Ascending aorta (tissue), 2 donors: Measurements from ENCODE around the gene LRRC10. TPM values are rescaled to one million over a fixed set of nuclear protein-coding genes. Genes with fewer than 3 reads are reported as not detected.

Experiments
- DNase-seq, 2 donors: peaks; one replicate each; pipeline ENCODE4 v3.0.0-alpha.2; 2019; ENCODE audit warnings: low spot score in 2 of 2
- H3K27ac ChIP-seq, 2 donors: fragments of 200-600 bp; sonication (generic); one replicate each; pipeline ENCODE4 v1.5.1; 2016 to 2017; ENCODE audit warnings: mild to moderate bottlenecking in 1 of 2
- H3K27me3 ChIP-seq: fragments of 200-600 bp; sonication (generic); one replicate; pipeline ENCODE4 v1.5.1; 2017
- H3K36me3 ChIP-seq, 2 donors: fragments of 200-600 bp; sonication (generic); one replicate each; pipeline ENCODE4 v1.5.1; 2016
- H3K4me1 ChIP-seq, 2 donors: fragments of 200-600 bp; sonication (generic); one replicate each; pipeline ENCODE4 v1.5.1; 2016 to 2017; ENCODE audit warnings: mild to moderate bottlenecking in 1 of 2
- H3K4me3 ChIP-seq, 2 donors: fragments of 200-600 bp; sonication (generic); one replicate each; pipeline ENCODE4 v1.5.1; 2016 to 2017; ENCODE audit warnings: mild to moderate bottlenecking in 1 of 2
- H3K9me3 ChIP-seq, 2 donors: fragments of 200-600 bp; sonication (generic); one replicate each; pipeline ENCODE4 v1.5.1; 2016
- intact Hi-C: fragments of 100-400 bp; cut with DNase I; formaldehyde crosslinking; loops from one replicate; pipeline ENCODE4 v1.15.1; 2023
- total RNA-seq: library from RNA; depleted of rRNA; stranded (reverse); fragments of >200 nt; gene quantifications from one replicate; pipeline ENCODE4 v1.1.0, GENCODE V29; 2016
- TF ChIP-seq, protein P1 (sequence below), 3 experiments: fragments of 200-600 bp in 2 of 3; fragments of 450-650 bp in 1 of 3; sonication (generic) in 2 of 3; IDR thresholded peaks; one replicate each; pipeline ENCODE4 v1.5.1; 2016 to 2019; ENCODE audit warnings: antibody characterized with exemption in 3 of 3, mild to moderate bottlenecking in 1 of 3, moderate library complexity in 1 of 3

The LRRC10 gene, protein sequence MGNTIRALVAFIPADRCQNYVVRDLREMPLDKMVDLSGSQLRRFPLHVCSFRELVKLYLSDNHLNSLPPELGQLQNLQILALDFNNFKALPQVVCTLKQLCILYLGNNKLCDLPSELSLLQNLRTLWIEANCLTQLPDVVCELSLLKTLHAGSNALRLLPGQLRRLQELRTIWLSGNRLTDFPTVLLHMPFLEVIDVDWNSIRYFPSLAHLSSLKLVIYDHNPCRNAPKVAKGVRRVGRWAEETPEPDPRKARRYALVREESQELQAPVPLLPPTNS
- not detected for total RNA-seq

DNA sequence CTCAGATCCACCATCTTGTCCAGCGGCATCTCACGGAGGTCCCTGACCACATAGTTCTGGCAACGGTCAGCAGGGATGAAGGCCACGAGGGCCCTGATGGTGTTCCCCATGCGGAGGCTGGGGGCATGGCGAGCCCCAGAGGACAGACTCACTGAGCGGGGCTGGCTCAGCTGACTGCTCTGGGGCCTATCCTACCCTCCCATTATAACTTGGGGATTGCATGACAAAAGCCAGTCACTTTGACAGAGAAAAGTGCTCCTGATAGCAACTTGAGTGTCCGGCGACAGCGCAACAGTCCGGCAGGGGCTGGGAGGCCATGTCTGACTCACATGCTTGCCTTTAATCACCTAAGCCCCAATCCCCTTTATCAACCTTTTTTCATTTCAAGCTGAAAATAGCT lies at the start of gene LRRC10:
LRRC10 (minus strand) TSS at position 179 of the 400 bp plus-strand sequence; CDS start at position 110, 69 bp downstream.
- Histone ChIP-seq H3K27me3 (no peaks in the 10 kb centered on the region), H3K4me1 (no peaks in the 10 kb centered on the region), H3K9me3 (no peaks in the 10 kb centered on the region), H3K27ac (no peak within 1 kb of the TSS), H3K36me3 (no peaks in the 10 kb centered on the region), H3K4me3 (no peak within 1 kb of the TSS)
- TF ChIP-seq, protein P1, sequence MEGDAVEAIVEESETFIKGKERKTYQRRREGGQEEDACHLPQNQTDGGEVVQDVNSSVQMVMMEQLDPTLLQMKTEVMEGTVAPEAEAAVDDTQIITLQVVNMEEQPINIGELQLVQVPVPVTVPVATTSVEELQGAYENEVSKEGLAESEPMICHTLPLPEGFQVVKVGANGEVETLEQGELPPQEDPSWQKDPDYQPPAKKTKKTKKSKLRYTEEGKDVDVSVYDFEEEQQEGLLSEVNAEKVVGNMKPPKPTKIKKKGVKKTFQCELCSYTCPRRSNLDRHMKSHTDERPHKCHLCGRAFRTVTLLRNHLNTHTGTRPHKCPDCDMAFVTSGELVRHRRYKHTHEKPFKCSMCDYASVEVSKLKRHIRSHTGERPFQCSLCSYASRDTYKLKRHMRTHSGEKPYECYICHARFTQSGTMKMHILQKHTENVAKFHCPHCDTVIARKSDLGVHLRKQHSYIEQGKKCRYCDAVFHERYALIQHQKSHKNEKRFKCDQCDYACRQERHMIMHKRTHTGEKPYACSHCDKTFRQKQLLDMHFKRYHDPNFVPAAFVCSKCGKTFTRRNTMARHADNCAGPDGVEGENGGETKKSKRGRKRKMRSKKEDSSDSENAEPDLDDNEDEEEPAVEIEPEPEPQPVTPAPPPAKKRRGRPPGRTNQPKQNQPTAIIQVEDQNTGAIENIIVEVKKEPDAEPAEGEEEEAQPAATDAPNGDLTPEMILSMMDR (IDR thresholded peaks at IDR 0.05) = no peak
- intact Hi-C loops = no loop called here
- DNase-seq = no peak

DNA sequence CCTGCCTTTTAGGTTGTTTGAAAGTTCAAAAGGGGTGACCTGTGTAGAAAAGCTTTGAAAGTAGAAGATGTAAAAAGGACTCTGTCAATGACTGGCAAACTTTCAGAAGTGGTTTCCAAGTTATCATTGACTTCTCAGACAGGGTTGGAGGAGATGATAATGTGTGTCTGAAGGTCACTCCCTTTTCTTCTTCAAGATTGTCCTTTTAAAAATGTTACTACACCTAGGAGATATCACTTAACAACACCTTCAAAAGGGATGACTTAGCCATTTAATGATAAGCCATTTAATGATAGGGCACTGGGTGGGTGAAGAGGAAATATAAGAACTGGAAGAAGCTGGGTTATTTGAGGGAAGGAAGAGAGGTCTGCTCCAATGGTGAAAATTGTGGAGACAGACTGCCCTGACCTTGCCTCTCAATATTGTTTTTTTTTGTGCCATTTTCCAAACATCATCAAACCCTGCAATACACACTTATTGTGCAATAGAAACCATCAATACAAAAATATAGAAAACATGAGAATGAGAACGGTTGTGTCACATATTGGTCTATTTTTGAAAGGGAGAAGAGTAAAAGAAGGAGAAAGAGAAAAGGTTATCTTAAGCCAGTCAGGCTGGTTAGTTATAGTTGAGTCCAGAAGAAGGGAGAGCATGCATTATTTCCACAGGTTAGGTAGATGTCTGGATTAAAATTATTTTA lies 49.6 kb upstream of the LRRC10 start:
- TF ChIP-seq, protein P1 (IDR thresholded peaks at IDR 0.05) = no peak
- no peak overlapping the region for H3K27ac ChIP-seq
- peaks cover 0 to 4% of the 10 kb centered on the region in 2 donors for H3K4me1 ChIP-seq
- H3K36me3 ChIP-seq = no peaks in the 10 kb centered on the region
- H3K9me3 ChIP-seq = no peaks in the 10 kb centered on the region
- no peak overlapping the region for H3K4me3 ChIP-seq
- intact Hi-C loops = no loop called here
- no peaks in the 10 kb centered on the region for H3K27me3 ChIP-seq
- no peak for DNase-seq

DNA sequence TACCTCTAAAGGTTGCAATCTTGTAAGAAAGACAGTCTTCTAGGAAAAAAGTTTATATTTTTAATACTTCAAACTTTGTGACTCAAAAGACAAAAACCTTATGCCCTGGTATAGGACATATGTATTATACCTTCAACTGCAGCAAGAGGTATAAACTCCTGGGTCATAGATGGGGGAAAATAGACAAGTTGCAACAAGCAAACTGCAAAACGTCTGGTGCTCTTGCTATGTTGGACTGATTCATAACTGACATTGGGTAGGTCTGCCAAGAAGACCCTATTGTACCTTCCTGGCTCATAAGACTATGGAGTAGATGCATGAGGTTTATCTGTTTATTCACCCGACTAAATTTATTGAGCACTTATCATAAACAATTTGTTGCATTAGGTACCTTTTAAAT lies 47.5 kb upstream of the LRRC10 start:
- intact Hi-C loops = no loop called here
- Histone ChIP-seq H3K27me3 (no peaks in the 10 kb centered on the region), H3K36me3 (no peaks in the 10 kb centered on the region), H3K4me3 (no peak overlapping the region), H3K9me3 (no peaks in the 10 kb centered on the region), H3K27ac (no peak overlapping the region), H3K4me1 (peaks cover 0 to 4% of the 10 kb centered on the region in 2 donors)
- DNase-seq = no peak
- TF ChIP-seq, protein P1 (IDR thresholded peaks at IDR 0.05) = no peak

DNA sequence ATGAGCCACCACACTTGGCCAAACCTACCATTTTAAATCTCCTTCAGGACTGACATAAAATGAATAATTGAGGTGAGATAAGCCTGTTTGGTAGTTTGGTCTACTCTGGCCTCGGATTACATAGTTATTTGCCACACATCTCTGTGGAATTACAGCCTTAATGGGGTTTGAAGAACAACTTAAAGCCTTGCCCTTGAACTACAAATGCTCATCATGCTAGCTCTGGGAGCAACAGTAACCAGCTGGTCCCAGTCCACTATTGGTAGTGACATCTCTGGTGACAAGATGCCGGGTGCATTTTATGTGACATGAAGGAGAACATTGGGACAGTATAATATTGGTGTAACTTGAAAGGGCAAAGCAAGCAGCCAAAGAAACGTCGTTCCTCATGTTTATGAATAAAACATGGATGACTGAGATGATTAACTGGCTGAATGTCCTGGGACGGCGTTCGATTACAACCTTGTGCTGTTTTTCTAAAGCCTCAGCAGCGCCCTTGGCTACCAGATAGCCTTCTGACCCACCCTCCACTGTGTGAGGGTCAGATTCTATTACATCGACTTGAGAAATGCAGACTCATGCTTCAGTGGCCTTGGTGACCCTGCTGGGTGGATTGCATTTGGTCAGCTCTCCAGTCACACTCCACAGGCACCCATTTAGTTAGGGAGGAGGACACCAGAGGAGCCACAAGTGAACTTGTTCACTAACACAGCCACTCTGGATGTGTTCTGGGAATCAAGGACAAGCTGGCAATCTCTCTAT lies 46.9 kb upstream of the LRRC10 start:
- no peaks in the 10 kb centered on the region for H3K36me3 ChIP-seq
- no peak for DNase-seq
- intact Hi-C loops = no loop called here
- H3K27ac ChIP-seq = no peak overlapping the region
- no peak overlapping the region for H3K4me3 ChIP-seq
- peaks cover 0 to 4% of the 10 kb centered on the region in 2 donors for H3K4me1 ChIP-seq
- H3K27me3 ChIP-seq = no peaks in the 10 kb centered on the region
- H3K9me3 ChIP-seq = no peaks in the 10 kb centered on the region
- TF ChIP-seq, protein P1 (IDR thresholded peaks at IDR 0.05) = no peak

DNA sequence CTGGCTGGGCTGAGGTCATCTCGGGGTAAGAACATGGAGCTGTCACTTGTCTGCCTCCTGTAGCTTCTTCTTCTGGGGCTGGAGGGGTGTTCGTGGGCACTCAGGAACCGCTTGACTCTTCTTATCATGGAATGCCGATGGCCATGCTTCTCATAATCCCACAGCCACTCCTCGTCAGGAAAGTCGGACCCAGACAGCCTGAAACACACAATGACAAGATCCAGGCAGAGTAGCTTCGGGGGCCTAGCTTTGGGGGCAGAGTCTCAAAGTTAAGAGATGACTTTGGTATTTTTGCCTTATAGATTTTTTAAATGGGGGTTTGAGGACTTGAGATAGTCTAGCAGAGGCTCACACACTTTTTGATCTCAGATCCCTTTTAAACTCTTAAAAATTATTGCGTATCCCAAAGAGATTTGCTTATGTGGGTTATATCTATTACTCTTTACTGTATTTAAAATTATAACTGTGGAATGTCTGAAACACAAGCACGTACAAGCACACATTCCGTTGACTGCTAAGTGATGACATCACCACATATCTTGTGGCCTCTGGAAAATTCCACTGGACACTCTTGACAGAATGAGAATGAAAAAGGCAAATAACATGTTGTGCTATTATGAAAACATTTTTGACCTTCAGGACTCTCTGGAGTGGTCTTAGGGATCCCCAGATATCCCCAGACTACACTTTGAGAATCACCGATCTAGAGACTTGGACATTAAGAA lies 45.1 kb upstream of the LRRC10 start:
- intact Hi-C loops = no loop called here
- peaks cover 0 to 4% of the 10 kb centered on the region in 2 donors for H3K4me1 ChIP-seq
- no peak overlapping the region for H3K27ac ChIP-seq
- TF ChIP-seq, protein P1 (IDR thresholded peaks at IDR 0.05) = no peak
- H3K27me3 ChIP-seq = no peaks in the 10 kb centered on the region
- DNase-seq = no peak
- no peaks in the 10 kb centered on the region for H3K36me3 ChIP-seq
- H3K4me3 ChIP-seq = no peak overlapping the region
- H3K9me3 ChIP-seq = no peaks in the 10 kb centered on the region
